GM21360 (cell line): ENCODE measurements around the gene KCNQ4.
A peak's percentile ranks its signal among the peaks of the same experiment; 100 is the strongest.

Source experiments
- ATAC-seq: cut with Tn5 transposase; IDR thresholded peaks from one replicate; pipeline ENCODE4 v1.9.1; 2021; ENCODE audit warnings: mild to moderate bottlenecking, moderate library complexity; ENCODE audit not compliant: unreplicated experiment

Gene KCNQ4

GRCh38 chr1:40818264-40818961 is 34.8 kb downstream of the KCNQ4 start:
- peak; percentile 70 for ATAC-seq

- ATAC-seq = no peak
These were observed 35.5 kb downstream of the KCNQ4 start for GRCh38 chr1:40819101-40819500.

- ATAC-seq = no peak
These were observed 36.7 kb downstream of the KCNQ4 start for GRCh38 chr1:40820251-40820797.

GRCh38 chr1:40820911-40821693 is 37.5 kb downstream of the KCNQ4 start:
- ATAC-seq = no peak

- ATAC-seq = no peak
These were observed 39.3 kb downstream of the KCNQ4 start for GRCh38 chr1:40822890-40823289.

GRCh38 chr1:40823345-40823744 is 39.8 kb downstream of the KCNQ4 start:
- ATAC-seq = no peak

GRCh38 chr1:40823983-40824382 is 40.4 kb downstream of the KCNQ4 start:
- no peak for ATAC-seq

- no peak for ATAC-seq
These were observed 41.2 kb downstream of the KCNQ4 start for GRCh38 chr1:40824591-40825434.

GRCh38 chr1:40825435-40825788 is 41.8 kb downstream of the KCNQ4 start:
- ATAC-seq = no peak

GRCh38 chr1:40825996-40826395 is 42.4 kb downstream of the KCNQ4 start:
- no peak for ATAC-seq

- no peak for ATAC-seq
These were observed 46.2 kb downstream of the KCNQ4 start for GRCh38 chr1:40829631-40830245.

GRCh38 chr1:40830419-40830943 is 46.9 kb downstream of the KCNQ4 start:
- no peak for ATAC-seq

GRCh38 chr1:40831001-40831732 is 47.6 kb downstream of the KCNQ4 start:
- no peak for ATAC-seq

- no peak for ATAC-seq
These were observed 50.4 kb downstream of the KCNQ4 start for GRCh38 chr1:40833979-40834378.

GRCh38 chr1:40834968-40835545 is 51.5 kb downstream of the KCNQ4 start:
- ATAC-seq = no peak

- ATAC-seq = no peak
These were observed 52.7 kb downstream of the KCNQ4 start for GRCh38 chr1:40836283-40836682.

- no peak for ATAC-seq
These were observed 54.0 kb downstream of the KCNQ4 start for GRCh38 chr1:40837601-40838000.

- ATAC-seq = no peak
These were observed 54.7 kb downstream of the KCNQ4 start for GRCh38 chr1:40838045-40838979.
